DMS53 treated with DMSO at 0.1 percent for 48 hours (cell line): ENCODE measurements around the gene PRR29.
"Not testable (repeated sequence)": the region's sequence is repeated elsewhere in the genome, so short reads cannot be mapped to it uniquely, and the experiment has no call there.

Source experiments
- DNase-seq: peaks from one replicate; lab custom pipeline; 2025; ENCODE audit not compliant: unreplicated experiment; lab: John Stamatoyannopoulos, UW

Gene PRR29

GRCh38 chr17:63974594-63975192 lies 23.5 kb upstream of the PRR29 start:
- DNase-seq = peak; percentile 16

GRCh38 chr17:63975541-63976092 lies 22.5 kb upstream of the PRR29 start:
- DNase-seq = no peak

- DNase-seq = no peak
These were observed 21.4 kb upstream of the PRR29 start for GRCh38 chr17:63976702-63977101.

- no peak for DNase-seq
These were observed 19.6 kb upstream of the PRR29 start for GRCh38 chr17:63978272-63979200.

- DNase-seq = not testable (repeated sequence)
These were observed 15.5 kb upstream of the PRR29 start for GRCh38 chr17:63982641-63983040.

- no peak for DNase-seq
These were observed 14.8 kb upstream of the PRR29 start for GRCh38 chr17:63983320-63983719.

GRCh38 chr17:63984236-63984635 lies 13.9 kb upstream of the PRR29 start:
- DNase-seq = no peak

- peak; percentile 34 for DNase-seq
These were observed 13.3 kb upstream of the PRR29 start for GRCh38 chr17:63984651-63985386.

GRCh38 chr17:63985387-63986140 lies 12.6 kb upstream of the PRR29 start:
- DNase-seq = no peak

- peak; percentile 18 for DNase-seq
These were observed 11.3 kb upstream of the PRR29 start for GRCh38 chr17:63986821-63987220.

GRCh38 chr17:63987221-63988126 lies 10.7 kb upstream of the PRR29 start:
- no peak for DNase-seq

GRCh38 chr17:63988127-63988478 lies 10.0 kb upstream of the PRR29 start:
- DNase-seq = no peak

GRCh38 chr17:63988741-63989621 lies 9.2 kb upstream of the PRR29 start:
- no peak for DNase-seq

- DNase-seq = no peak
These were observed 8.4 kb upstream of the PRR29 start for GRCh38 chr17:63989622-63990345.

- no peak for DNase-seq
These were observed 6.5 kb upstream of the PRR29 start for GRCh38 chr17:63991611-63992010.

GRCh38 chr17:63993368-63993985 lies 4.7 kb upstream of the PRR29 start:
- DNase-seq = no peak

- no peak for DNase-seq
These were observed 2.5 kb upstream of the PRR29 start for GRCh38 chr17:63995626-63996025.
